Measurements from ENCODE around the gene CEP44. TPM values are rescaled to one million over a fixed set of nuclear protein-coding genes. Genes with fewer than 3 reads are reported as not detected.

The CEP44 gene
- total and polyA plus RNA-seq, 12 donors, result 3.9 to 16.1 (median 12.4) TPM

DNA sequence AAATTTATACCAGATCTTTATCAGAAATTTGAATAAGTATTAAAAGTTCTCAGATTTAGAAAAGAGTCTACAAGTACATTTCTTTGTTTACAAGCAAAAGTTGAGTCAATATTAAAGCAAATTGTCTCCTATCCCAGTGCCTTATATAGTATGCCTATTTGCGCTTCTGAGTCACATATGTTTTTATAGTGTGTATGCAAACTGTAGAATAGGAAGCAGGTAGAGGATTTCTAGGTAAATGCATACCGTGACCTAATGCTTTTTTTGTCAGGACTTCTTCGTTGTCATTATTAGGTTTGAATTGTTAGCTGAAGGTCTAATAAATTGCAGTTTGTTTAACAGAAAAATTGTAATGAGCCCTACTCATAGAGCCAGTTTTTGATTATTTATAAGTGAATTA, 22.2 kb downstream of the CEP44 start:
- TF ChIP-seq, protein P1, sequence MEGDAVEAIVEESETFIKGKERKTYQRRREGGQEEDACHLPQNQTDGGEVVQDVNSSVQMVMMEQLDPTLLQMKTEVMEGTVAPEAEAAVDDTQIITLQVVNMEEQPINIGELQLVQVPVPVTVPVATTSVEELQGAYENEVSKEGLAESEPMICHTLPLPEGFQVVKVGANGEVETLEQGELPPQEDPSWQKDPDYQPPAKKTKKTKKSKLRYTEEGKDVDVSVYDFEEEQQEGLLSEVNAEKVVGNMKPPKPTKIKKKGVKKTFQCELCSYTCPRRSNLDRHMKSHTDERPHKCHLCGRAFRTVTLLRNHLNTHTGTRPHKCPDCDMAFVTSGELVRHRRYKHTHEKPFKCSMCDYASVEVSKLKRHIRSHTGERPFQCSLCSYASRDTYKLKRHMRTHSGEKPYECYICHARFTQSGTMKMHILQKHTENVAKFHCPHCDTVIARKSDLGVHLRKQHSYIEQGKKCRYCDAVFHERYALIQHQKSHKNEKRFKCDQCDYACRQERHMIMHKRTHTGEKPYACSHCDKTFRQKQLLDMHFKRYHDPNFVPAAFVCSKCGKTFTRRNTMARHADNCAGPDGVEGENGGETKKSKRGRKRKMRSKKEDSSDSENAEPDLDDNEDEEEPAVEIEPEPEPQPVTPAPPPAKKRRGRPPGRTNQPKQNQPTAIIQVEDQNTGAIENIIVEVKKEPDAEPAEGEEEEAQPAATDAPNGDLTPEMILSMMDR (IDR thresholded peaks at IDR 0.05), result no peak
- Histone ChIP-seq H3K36me3 (peaks cover 0 to 100% (median 27%) of the 10 kb centered on the region in 9 donors), H3K27ac (no peak overlapping the region), H3K27me3 (no peaks in the 10 kb centered on the region), H3K4me1 (no peaks in the 10 kb centered on the region), H3K4me3 (no peak overlapping the region), H3K9me3 (no peaks in the 10 kb centered on the region)
- ATAC-seq (no peak), DNase-seq (no peak)
- intact Hi-C loops (cut with DNase I), result no loop called here
- 97 to 98% methylated on average over 3 of the region's 3 CpGs for WGBS, 2 donors

DNA sequence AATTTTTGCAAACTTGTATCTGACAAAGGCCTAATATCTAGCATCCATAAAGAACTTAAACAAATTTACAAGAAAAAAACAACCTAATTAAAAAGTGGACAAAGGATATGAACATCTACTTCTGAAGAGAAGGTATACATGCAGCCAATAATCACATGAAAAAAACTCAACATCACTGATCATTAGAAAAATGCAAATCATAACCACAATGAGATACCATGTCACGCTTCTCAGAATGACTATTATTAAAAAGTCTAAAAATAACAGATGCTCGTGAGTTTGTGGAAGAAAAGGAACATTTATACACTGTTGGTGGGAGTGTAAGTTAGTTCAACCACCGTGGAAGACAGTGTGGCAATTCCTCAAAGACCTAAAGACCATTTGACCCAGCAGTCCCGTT, 24.0 kb downstream of the CEP44 start:
- TF ChIP-seq, protein P1 (IDR thresholded peaks at IDR 0.05), result no peak
- H3K4me1 ChIP-seq, result no peaks in the 10 kb centered on the region
- no peaks in the 10 kb centered on the region for H3K27me3 ChIP-seq
- H3K27ac ChIP-seq, result no peak overlapping the region
- no peak for DNase-seq
- 86 to 92% methylated on average over 4 of the region's 4 CpGs for WGBS, 2 donors
- intact Hi-C loops (cut with DNase I), result no loop called here
- H3K4me3 ChIP-seq, result no peak overlapping the region
- no peaks in the 10 kb centered on the region for H3K9me3 ChIP-seq
- no peak for ATAC-seq
- H3K36me3 ChIP-seq, result peaks cover 0 to 100% (median 22%) of the 10 kb centered on the region in 9 donors

DNA sequence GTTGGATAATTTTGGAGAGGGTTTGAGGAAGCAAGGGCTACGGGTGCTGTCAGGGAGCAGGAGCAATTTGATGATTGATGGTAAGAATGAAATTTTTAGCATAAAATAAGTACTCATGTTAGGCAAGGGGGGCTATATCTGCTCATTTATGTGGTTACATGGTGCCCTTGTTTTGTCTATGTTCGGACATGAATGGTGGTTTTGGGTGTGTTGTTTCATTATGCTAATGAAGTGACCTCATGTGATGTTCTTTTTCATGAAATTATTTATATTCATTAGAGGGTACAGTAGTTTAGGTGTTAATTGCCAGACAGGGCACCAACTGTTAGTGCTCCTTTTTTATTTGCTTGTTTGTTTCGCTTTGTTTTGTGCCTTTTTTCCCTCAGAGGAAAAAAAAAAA, 29.3 kb downstream of the CEP44 start:
- Histone ChIP-seq H3K27me3 (no peaks in the 10 kb centered on the region), H3K27ac (no peak overlapping the region), H3K9me3 (no peaks in the 10 kb centered on the region), H3K4me3 (no peak overlapping the region), H3K36me3 (peaks cover 0 to 91% (median 10%) of the 10 kb centered on the region in 9 donors), H3K4me1 (no peaks in the 10 kb centered on the region)
- DNase-seq (no peak), ATAC-seq (no peak)
- TF ChIP-seq, protein P1 (IDR thresholded peaks at IDR 0.05), result no peak
- whole genome bisulfite sequencing, 2 donors, result 95 to 99% methylated on average over 3 of the region's 3 CpGs
- intact Hi-C loops (cut with DNase I), result loop anchor here in 5 of 10 donors (10.0 kb wide), 4 partner anchors 78 to 998 kb away; no protein-coding TSS in a partner anchor

DNA sequence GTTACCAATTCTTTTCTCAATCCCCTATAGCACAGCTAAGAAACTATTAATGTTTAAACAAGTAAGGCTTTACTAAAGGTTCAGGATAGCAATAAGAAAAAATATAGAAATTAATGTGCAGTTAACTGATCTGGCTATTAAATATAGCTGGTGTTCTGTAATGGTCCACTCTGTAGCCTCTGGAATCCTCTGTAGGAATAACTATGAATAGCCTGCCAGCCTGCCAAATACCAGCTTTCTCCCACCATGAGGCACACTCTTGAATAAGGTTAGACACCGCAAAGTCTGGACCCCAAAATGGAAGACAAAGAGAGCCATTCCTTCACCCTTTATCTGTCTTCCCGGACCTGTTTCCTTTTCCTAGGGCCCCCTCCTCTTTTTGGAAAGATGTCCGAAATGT, 30.6 kb downstream of the CEP44 start:
- no peak overlapping the region for H3K4me3 ChIP-seq
- H3K27me3 ChIP-seq, result no peaks in the 10 kb centered on the region
- TF ChIP-seq, protein P1 (IDR thresholded peaks at IDR 0.05), result no peak
- DNase-seq, result no peak
- ATAC-seq, result peak in 1 of 8 donors; percentile 61
- H3K4me1 ChIP-seq, result no peaks in the 10 kb centered on the region
- intact Hi-C loops (cut with DNase I), result loop anchor here in 5 of 10 donors (10.0 kb wide), 4 partner anchors 79 to 999 kb away; no protein-coding TSS in a partner anchor
- peaks cover 0 to 88% (median 6%) of the 10 kb centered on the region in 9 donors for H3K36me3 ChIP-seq
- WGBS, 2 donors, result 88 to 95% methylated on average over 3 of the region's 3 CpGs
- H3K27ac ChIP-seq, result peak overlapping the region in 1 of 10 donors; percentile 28
- no peaks in the 10 kb centered on the region for H3K9me3 ChIP-seq
